Smooth muscle cell of the brain vasculature (primary cell): Measurements from ENCODE around the gene RAB6C.
"Not testable (repeated sequence)": the region's sequence is repeated elsewhere in the genome, so short reads cannot be mapped to it uniquely, and the experiment has no call there.

Experiments used
- DNase-seq: peaks from one replicate; pipeline ENCODE4 v3.0.0-alpha.2; 2012; ENCODE audit warnings: low read depth, low spot score

RAB6C gene

DNA sequence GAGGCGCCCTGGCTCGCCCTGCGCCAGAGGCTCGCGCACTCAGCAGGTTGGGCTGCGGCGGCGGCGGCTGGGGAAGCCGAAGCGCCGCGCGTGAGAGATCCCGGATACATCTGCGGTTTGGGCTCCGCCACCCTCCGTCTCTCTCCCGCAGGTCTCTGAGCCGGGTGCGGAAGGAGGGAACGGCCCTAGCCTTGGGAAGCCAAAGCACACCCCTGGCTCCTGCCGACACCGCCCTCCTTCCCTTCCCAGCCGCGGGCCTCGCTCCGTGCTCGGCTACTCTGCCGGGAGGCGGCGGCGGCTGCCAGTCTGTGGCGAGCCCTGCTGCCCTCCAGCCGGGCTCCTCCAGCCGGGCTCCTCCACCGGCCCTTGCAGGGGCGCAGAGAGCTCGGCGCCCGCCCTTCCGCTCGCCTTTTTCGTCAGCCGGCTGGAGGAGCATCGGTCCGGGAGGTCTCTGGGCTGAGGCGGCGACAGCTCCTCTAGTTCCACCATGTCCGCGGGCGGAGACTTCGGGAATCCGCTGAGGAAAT is at the start of gene RAB6C:
Gene RAB6C, plus strand, starts transcription at position 38 of the 527 bp plus-strand sequence. Its CDS starts 450 bp downstream, at position 488.
- DNase-seq = not testable (repeated sequence)

- DNase-seq = no peak
These were observed 49.0 kb upstream of the RAB6C start for GRCh38 chr2:129930451-129930850.

DNA sequence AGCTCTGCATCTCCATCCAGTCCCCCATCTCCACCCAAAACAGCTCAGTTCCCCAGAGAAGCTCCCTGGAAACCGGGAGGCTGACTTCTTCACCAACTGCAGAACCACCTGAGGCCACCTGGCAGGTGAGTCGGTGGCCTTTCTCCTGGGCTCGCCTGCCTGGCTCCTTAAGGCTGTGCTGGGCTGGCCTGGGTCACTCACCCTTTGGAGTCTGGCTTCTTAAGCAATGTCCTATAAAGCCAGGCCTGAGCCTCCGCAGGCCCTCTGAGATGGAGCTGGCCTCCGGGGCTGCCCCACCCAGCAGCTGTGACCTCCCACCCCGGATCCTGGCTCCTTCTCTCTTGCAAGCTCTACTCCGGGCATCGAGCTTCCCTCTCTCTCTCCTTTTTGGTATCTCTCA is 46.1 kb upstream of the RAB6C start:
- not testable (repeated sequence) for DNase-seq

- no peak for DNase-seq
These were observed 45.2 kb upstream of the RAB6C start for GRCh38 chr2:129934044-129934822.

GRCh38 chr2:129935118-129935517 is 44.3 kb upstream of the RAB6C start:
- no peak for DNase-seq

DNA sequence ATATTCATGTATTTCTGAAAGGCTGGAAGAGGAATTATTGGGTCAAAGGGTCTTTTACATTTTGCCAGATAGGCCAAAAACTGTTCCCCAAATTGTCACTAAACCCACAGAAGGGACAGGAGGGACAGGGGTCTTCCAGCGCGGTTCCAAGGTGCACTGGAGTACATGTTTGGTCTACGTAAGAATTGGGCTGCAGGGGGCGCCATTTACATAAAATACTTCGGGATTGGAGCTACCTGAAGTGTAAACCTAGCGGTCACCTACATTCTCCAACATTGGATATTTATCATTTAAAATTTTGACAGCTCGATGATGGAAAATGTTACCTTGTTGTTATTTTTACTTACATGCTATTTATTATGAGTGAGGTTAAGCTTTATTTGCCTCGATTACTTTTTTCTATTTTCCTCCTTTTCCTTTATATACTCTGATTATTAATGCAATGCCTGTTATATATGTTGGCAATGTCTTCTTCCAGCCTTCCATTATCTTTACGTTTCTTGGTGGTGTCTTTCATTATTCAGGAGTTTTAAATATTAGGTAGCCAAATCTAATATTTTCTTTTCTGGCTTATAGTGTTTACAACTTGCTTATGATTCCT is 43.0 kb upstream of the RAB6C start:
- DNase-seq = no peak

DNA sequence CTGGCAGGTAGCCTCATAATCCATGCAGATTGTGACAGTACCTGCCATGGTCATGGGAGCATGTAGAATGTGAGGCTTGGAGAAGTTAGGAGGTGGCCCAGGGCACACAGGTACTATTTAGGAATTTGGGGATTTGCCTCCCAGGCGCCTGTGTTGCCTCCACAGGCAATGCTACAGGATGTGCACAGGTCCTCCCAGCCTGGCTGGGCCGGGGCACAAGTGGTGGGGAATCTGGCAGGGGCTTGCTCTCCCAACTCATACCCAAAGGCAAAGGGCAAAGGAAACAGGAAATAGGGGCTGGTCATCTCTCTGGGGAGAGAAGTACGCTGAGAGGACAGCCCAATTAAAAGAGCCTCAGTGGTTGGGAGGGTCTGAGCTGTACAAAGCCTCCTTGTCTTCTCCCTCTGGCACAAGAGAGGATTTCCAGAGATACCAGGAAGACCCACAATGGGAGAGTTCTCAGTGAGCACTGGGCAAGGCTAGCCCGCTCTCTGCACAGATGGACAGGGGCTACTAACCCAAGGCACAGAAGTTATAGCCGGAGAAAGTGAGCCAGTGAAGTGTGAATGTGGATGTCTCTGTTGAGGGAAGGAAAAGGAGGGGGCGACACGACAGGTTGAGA is 40.5 kb upstream of the RAB6C start:
- not testable (repeated sequence) for DNase-seq

GRCh38 chr2:129943456-129943855 is 36.0 kb upstream of the RAB6C start:
- DNase-seq = not testable (repeated sequence)

DNA sequence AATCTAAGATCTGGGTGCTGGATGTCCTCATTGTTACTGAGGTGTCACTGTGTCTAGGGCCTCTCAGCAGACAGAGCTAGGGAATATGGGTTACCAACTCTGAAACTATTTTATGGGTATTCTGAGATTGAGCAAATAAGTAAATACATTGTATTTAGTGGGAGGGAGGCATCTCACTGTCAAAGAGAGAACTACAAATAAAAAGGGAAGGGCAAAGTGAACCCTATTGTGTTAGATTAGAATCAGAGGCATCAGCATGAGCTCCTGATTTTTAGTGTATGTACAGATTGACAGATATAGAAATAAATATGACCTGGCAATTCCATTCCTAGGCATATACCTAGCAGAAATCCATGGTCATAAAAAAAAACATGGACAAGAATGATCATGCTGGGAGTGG is 33.9 kb upstream of the RAB6C start:
- no peak for DNase-seq

DNA sequence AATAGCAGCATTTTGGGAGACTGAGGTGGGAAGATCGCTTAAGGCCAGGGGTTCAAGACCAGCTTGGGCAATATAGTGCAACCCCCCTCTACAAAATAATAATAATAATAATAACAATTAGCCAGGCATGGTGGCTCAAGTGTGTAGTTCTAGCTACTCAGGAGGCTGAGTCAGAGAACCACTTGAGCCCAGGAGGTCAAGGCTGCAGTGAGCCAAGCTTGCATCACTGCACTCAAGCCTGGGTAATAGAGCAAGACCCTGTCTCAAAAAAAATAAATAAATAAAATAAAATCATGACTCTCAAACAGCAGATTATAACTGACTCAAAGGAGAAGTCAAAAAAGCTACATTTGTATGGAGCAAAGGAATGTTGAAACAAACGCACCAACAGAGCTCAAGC is 31.8 kb upstream of the RAB6C start:
- not testable (repeated sequence) for DNase-seq

DNA sequence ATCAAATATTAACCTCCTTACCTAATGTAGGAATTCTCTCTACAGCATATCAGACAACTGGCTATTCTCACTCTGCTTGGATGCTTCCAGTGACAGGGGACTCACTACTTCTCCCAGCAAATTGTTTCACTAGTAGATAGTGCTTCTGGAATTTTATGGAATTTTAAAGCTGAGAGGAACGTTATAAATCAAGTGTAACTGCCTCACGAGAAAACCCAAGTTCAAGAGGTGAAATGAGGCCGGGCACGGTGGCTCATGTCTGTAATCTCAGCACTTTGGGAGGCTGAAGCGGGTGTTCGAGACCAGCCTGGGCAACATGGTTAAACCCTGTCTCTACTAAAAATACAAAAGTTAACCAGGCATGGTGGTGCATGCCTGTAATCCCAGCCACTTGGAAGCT is 23.3 kb upstream of the RAB6C start:
- DNase-seq = not testable (repeated sequence)

GRCh38 chr2:129957891-129958290 is 21.6 kb upstream of the RAB6C start:
- no peak for DNase-seq

- not testable (repeated sequence) for DNase-seq
These were observed 20.7 kb upstream of the RAB6C start for GRCh38 chr2:129958736-129959135.

DNA sequence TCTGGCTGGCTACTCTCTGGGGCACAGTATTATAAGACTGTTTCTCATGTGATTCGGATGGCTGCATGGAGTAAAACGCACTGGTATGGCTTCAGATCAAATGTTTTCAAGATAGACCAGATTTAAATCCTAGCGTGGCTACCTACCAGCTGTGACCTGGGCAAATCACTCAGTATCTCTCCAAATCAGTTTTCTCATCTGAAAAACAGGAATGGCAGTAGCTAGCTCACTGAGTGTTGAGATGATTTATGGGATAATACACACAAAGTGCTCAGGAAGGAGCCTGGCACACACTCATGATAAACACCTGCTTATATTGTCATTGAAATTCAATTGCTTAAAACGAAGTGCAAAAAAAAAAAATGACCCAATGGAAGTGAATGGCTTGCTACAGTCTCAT is 10.9 kb upstream of the RAB6C start:
- not testable (repeated sequence) for DNase-seq

GRCh38 chr2:129975016-129975774 is 4.3 kb upstream of the RAB6C start:
- DNase-seq = no peak

GRCh38 chr2:129976969-129977368 is 2.5 kb upstream of the RAB6C start:
- not testable (repeated sequence) for DNase-seq

- no peak for DNase-seq
These were observed 1.5 kb upstream of the RAB6C start for GRCh38 chr2:129977986-129978385.

GRCh38 chr2:129980246-129980645 is 780 bp downstream of the RAB6C start:
- DNase-seq = not testable (repeated sequence)

- DNase-seq = not testable (repeated sequence)
These were observed 2.2 kb downstream of the RAB6C start for GRCh38 chr2:129981689-129982088.

- DNase-seq = no peak
These were observed 5.0 kb downstream of the RAB6C start for GRCh38 chr2:129984426-129984825.

GRCh38 chr2:129992415-129993006 is 13.0 kb downstream of the RAB6C start:
- DNase-seq = not testable (repeated sequence)
